MM.1S (cell line): ENCODE results near the gene VPS54.

Experiments used
- CTCF ChIP-seq: fragments of 300-600 bp; sonication (generic); IDR thresholded peaks from 2 replicates; pipeline ENCODE4 v1.5.1; 2016; ENCODE audit warnings: antibody characterized with exemption, low read length, mixed read lengths
- EZH2phosphoT487 ChIP-seq: fragments of 300-600 bp; sonication (generic); IDR thresholded peaks from 2 replicates; pipeline ENCODE4 v1.6.1; 2018; ENCODE audit warnings: antibody characterized with exemption, low read length

GRCh38 chr2:64013053-64013452 is 6.2 kb downstream of the VPS54 start:
- TF ChIP-seq EZH2phosphoT487, result no peak
- TF ChIP-seq CTCF, result no peak
